ENCODE data around the gene ADM. TPM values are rescaled to one million over a fixed set of nuclear protein-coding genes. Genes with fewer than 3 reads are reported as not detected.
A peak's percentile ranks its signal among the peaks of the same experiment; 100 is the strongest.

The ADM gene
- total RNA-seq, 4 donors from 2014 or later, result 40.4 to 194 (median 57.7) TPM

GRCh38 chr11:10301656-10302358 lies 3.1 kb upstream of the ADM start:
- intact Hi-C loops (cut with DNase I; ENCODE audit: low total_unique reads), result loop anchor here (1.0 to 10.0 kb wide), 3 partner anchors 8 to 687 kb away; partner anchors contain the start of gene SBF2
- in situ Hi-C loops (cut with MboI; ENCODE audit: low sequenced_read_pairs in 4 of 4), result loop anchor here (5.0 to 25.0 kb wide), 6 partner anchors 90 to 540 kb away; no protein-coding TSS in a partner anchor
- no peak for DNase-seq
- Histone ChIP-seq H3K9me3 (no peaks in the 10 kb centered on the region), H3K27ac (peak overlapping the region; percentile 85 to 93 (median 89)), H3K4me1 (peaks cover 19 to 30% of the 10 kb centered on the region in 2 donors), H3K36me3 (no peaks in the 10 kb centered on the region), H3K4me3 (peak overlapping the region; percentile 77 to 92 (median 88)), H3K27me3 (peaks cover 0 to 3% (median 0%) of the 10 kb centered on the region in 3 donors)
- no peak for TF ChIP-seq CTCF (IDR thresholded peaks at IDR 0.05 in 4 of 5, conservative IDR thresholded peaks at IDR 0.05 in 1 of 5)
- no peak for TF ChIP-seq POLR2A (IDR thresholded peaks at IDR 0.05)
- no peak for ATAC-seq

- TF ChIP-seq CTCF (IDR thresholded peaks at IDR 0.05 in 4 of 5, conservative IDR thresholded peaks at IDR 0.05 in 1 of 5), result no peak
- intact Hi-C loops (cut with DNase I; ENCODE audit: low total_unique reads) (loop anchor here (1.0 to 10.0 kb wide), 3 partner anchors 8 to 688 kb away; partner anchors contain the start of gene SBF2), in situ Hi-C loops (cut with MboI; ENCODE audit: low sequenced_read_pairs in 4 of 4) (loop anchor here (5.0 to 25.0 kb wide), 6 partner anchors 90 to 540 kb away; no protein-coding TSS in a partner anchor)
- H3K27me3 ChIP-seq, result peaks cover 0 to 5% (median 0%) of the 10 kb centered on the region in 3 donors
- no peaks in the 10 kb centered on the region for H3K9me3 ChIP-seq
- no peak for DNase-seq
- no peaks in the 10 kb centered on the region for H3K36me3 ChIP-seq
- H3K4me1 ChIP-seq, result peaks cover 21 to 34% of the 10 kb centered on the region in 2 donors
- ATAC-seq, result no peak
- H3K27ac ChIP-seq, result peak overlapping the region; percentile 85 to 93 (median 89)
- H3K4me3 ChIP-seq, result peak overlapping the region; percentile 77 to 92 (median 88)
These were observed 2.5 kb upstream of the ADM start for GRCh38 chr11:10302359-10302743.

DNA sequence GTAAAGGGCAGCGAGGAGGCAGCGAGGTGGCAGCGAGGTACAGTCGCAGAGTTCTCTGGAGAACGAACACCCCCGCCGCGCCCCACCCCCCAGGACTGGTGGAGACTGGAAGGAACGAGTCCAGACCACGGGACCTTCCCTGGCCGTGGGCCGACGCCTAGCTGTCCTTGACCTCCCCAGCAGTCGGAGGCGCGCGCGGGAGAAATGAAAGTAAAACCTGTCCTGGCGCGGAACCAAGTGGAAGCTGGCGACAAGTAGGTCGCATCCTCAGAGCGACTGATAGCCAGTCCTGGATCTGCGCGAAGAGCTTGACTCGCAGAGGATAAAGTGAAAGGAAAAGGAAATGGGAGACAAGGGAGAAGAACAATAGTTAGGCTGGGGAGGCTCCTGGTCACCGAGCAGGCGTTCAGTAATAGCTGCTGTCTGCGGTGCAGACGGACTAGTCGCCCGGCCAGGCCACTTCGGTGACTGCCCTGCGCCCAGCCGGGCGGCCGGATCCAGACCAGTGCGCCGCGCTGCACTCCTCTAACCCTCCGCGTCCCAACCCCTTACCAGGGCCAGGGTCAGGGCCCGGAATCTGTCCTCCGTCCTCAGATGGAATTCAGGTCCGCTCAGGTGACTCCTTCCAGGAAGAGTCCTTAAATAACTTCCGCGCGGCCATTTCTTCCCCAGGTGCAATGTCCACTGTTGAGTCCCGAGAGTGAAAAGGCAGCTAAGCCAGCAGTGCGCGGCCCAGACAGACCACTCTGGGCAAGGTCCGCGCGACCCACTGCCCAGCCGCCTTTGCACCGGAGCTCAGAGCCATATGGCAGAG lies 1.9 kb upstream of the ADM start:
- TF ChIP-seq CTCF (IDR thresholded peaks at IDR 0.05 in 4 of 5, conservative IDR thresholded peaks at IDR 0.05 in 1 of 5) (no peak), POLR2A (IDR thresholded peaks at IDR 0.05) (peak; percentile 52 to 69)
- no peaks in the 10 kb centered on the region for H3K9me3 ChIP-seq
- intact Hi-C loops (cut with DNase I; ENCODE audit: low total_unique reads) (loop anchor here (1.0 to 10.0 kb wide), 3 partner anchors 9 to 688 kb away; partner anchors contain the start of gene SBF2), in situ Hi-C loops (cut with MboI; ENCODE audit: low sequenced_read_pairs in 4 of 4) (loop anchor here (5.0 to 25.0 kb wide), 6 partner anchors 91 to 541 kb away; no protein-coding TSS in a partner anchor)
- H3K27ac ChIP-seq, result peak overlapping the region; percentile 85 to 93 (median 89)
- peak; percentile 28 to 49 for ATAC-seq
- H3K27me3 ChIP-seq, result peaks cover 0 to 5% (median 0%) of the 10 kb centered on the region in 3 donors
- no peaks in the 10 kb centered on the region for H3K36me3 ChIP-seq
- H3K4me1 ChIP-seq, result peaks cover 21 to 38% of the 10 kb centered on the region in 2 donors
- DNase-seq, result peak; percentile 77 to 93
- peak overlapping the region; percentile 77 to 92 (median 88) for H3K4me3 ChIP-seq

DNA sequence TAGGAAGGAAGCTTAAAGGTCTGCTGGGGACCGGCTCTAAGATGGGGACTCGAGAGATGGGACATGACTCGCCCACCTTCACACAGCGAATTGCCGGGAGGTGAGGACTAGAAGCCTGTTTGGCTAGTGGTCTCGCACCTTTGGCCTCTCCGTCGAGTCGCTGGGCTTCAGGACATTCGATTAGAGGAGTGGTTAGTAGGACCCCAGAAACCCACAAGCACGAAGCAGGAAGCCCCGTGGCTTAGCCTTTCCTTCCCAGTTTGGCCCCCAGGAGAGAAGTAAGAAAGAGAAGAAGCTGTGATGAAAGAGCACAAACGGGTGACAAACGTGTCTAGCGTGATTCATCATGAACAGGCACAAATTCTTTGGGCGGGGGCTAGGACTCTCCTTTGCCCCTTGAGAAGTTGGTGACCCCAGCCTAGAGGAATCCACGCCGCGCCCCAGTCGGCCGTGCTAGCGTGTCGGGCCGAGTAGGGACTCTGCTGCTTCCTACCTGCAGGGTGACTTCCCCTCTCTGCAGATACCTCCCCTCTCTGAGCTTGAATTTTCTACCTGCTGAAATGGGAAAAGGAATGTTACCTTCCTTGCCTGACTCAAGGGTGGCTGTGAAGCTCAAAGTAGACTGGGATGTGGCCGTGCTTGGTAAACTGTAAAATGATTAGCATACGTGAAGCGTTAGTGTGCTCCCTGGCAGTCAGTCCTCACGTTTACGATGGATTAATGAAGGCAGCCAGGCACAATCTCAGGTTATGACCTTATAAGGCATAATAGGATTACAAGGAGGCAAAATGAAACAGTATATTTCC lies 1.1 kb upstream of the ADM start:
- Histone ChIP-seq H3K4me3 (peak overlapping the region; percentile 77 to 92 (median 88)), H3K9me3 (no peaks in the 10 kb centered on the region), H3K27me3 (peaks cover 0 to 5% (median 0%) of the 10 kb centered on the region in 3 donors), H3K36me3 (no peaks in the 10 kb centered on the region), H3K4me1 (peaks cover 27 to 45% of the 10 kb centered on the region in 2 donors), H3K27ac (peak overlapping the region; percentile 85 to 93 (median 89))
- peak in 1 of 2 donors; percentile 3 for ATAC-seq
- intact Hi-C loops (cut with DNase I; ENCODE audit: low total_unique reads) (loop anchor here (10.0 kb wide), 2 partner anchors 431 to 689 kb away; no protein-coding TSS in a partner anchor), in situ Hi-C loops (cut with MboI; ENCODE audit: low sequenced_read_pairs in 4 of 4) (loop anchor here (5.0 to 25.0 kb wide), 6 partner anchors 91 to 541 kb away; no protein-coding TSS in a partner anchor)
- no peak for TF ChIP-seq CTCF (IDR thresholded peaks at IDR 0.05 in 4 of 5, conservative IDR thresholded peaks at IDR 0.05 in 1 of 5)
- TF ChIP-seq POLR2A (IDR thresholded peaks at IDR 0.05), result peak in 1 of 2 donors; percentile 45
- peak; percentile 30 to 60 for DNase-seq
